Naive B cell (primary cell): ENCODE data around the gene CYP4F2. TPM values are rescaled to one million over a fixed set of nuclear protein-coding genes. Genes with fewer than 3 reads are reported as not detected.
"Not testable (repeated sequence)": the region's sequence is repeated elsewhere in the genome, so short reads cannot be mapped to it uniquely, and the experiment has no call there.

Experiments used
- ATAC-seq, 2 donors: fragments of 150-1000 bp; cut with Tn5 transposase; 2 replicates each; pipeline ENCODE4 v1.10.0; 2021; ENCODE audit warnings: low read depth in 2 of 2, mild to moderate bottlenecking in 2 of 2, moderate library complexity in 2 of 2
- DNase-seq: peaks from one replicate; pipeline ENCODE4 v3.0.0; 2022
- H3K27ac Mint-ChIP-seq, 6 donors: one replicate each; pipeline ENCODE4 v1.8.0; 2020 to 2022; ENCODE audit warnings: mild to moderate bottlenecking in 6 of 6, mixed read lengths in 6 of 6, moderate library complexity in 5 of 6, inconsistent platforms in 2 of 6
- H3K27me3 Mint-ChIP-seq, 3 donors: one replicate each; pipeline ENCODE4 v1.8.0; 2021 to 2022; ENCODE audit warnings: mixed read lengths in 3 of 3, mild to moderate bottlenecking in 1 of 3
- H3K36me3 Mint-ChIP-seq, 2 donors: one replicate each; pipeline ENCODE4 v1.8.0; 2020 to 2022; ENCODE audit warnings: mixed read lengths in 2 of 2, inconsistent platforms in 1 of 2, mild to moderate bottlenecking in 1 of 2
- H3K4me1 Mint-ChIP-seq, 3 donors: one replicate each; pipeline ENCODE4 v1.8.0; 2020 to 2022; ENCODE audit warnings: mixed read lengths in 3 of 3, inconsistent platforms in 1 of 3, mild to moderate bottlenecking in 1 of 3, moderate library complexity in 1 of 3
- H3K4me3 Mint-ChIP-seq, 8 donors: one replicate each; pipeline ENCODE4 v1.8.0; 2020 to 2022; ENCODE audit warnings: mild to moderate bottlenecking in 8 of 8, mixed read lengths in 8 of 8, moderate library complexity in 8 of 8, inconsistent platforms in 2 of 8
- H3K9me3 Mint-ChIP-seq, 7 donors: one replicate each; pipeline ENCODE4 v1.8.0; 2020 to 2022; ENCODE audit warnings: mixed read lengths in 7 of 7, mild to moderate bottlenecking in 5 of 7, inconsistent platforms in 2 of 7, moderate library complexity in 1 of 7
- polyA plus RNA-seq, 6 donors: library from polyadenylated mRNA; unstranded; fragments of 300-500 nt; fragmentation: Illumina TruSeq; gene quantifications; one replicate each; pipeline ENCODE4 v1.2.3, GENCODE V29; 2021; ENCODE audit warnings: low read depth in 6 of 6

The CYP4F2 gene
- polyA plus RNA-seq, 6 donors from 2014 or later = not detected

GRCh38 chr19:15894359-15894758 lies 3.5 kb downstream of the CYP4F2 start:
- ATAC-seq = no peak
- DNase-seq = no peak
- Mint-ChIP-seq H3K4me3 (no peak overlapping the region), H3K36me3 (peaks cover 0 to 5% of the 10 kb centered on the region in 2 donors), H3K27ac (no peak overlapping the region), H3K4me1 (no peaks in the 10 kb centered on the region), H3K9me3 (peaks cover 0 to 6% (median 0%) of the 10 kb centered on the region in 7 donors), H3K27me3 (peaks cover 27 to 35% (median 31%) of the 10 kb centered on the region in 3 donors)

- H3K9me3 Mint-ChIP-seq = peaks cover 0 to 6% (median 0%) of the 10 kb centered on the region in 7 donors
- no peak overlapping the region for H3K4me3 Mint-ChIP-seq
- peaks cover 0 to 5% of the 10 kb centered on the region in 2 donors for H3K36me3 Mint-ChIP-seq
- no peak overlapping the region for H3K27ac Mint-ChIP-seq
- DNase-seq (no peak), ATAC-seq (no peak)
- H3K4me1 Mint-ChIP-seq = no peaks in the 10 kb centered on the region
- H3K27me3 Mint-ChIP-seq = peaks cover 27 to 34% (median 27%) of the 10 kb centered on the region in 3 donors
Observed at GRCh38 chr19:15893477-15893876, 4.4 kb downstream of the CYP4F2 start.

- H3K4me3 Mint-ChIP-seq = no peak overlapping the region
- no peaks in the 10 kb centered on the region for H3K4me1 Mint-ChIP-seq
- H3K36me3 Mint-ChIP-seq = peaks cover 0 to 5% of the 10 kb centered on the region in 2 donors
- ATAC-seq (no peak), DNase-seq (no peak)
- peaks cover 15 to 23% (median 20%) of the 10 kb centered on the region in 3 donors for H3K27me3 Mint-ChIP-seq
- H3K27ac Mint-ChIP-seq = no peak overlapping the region
- peaks cover 0 to 6% (median 0%) of the 10 kb centered on the region in 7 donors for H3K9me3 Mint-ChIP-seq
Observed at GRCh38 chr19:15892012-15892411, 5.9 kb downstream of the CYP4F2 start.

- H3K9me3 Mint-ChIP-seq = peaks cover 0 to 6% (median 0%) of the 10 kb centered on the region in 7 donors
- no peak for ATAC-seq
- H3K4me3 Mint-ChIP-seq = no peak overlapping the region
- H3K27ac Mint-ChIP-seq = no peak overlapping the region
- H3K4me1 Mint-ChIP-seq = no peaks in the 10 kb centered on the region
- DNase-seq = no peak
- peaks cover 0 to 5% of the 10 kb centered on the region in 2 donors for H3K36me3 Mint-ChIP-seq
- peaks cover 9 to 17% (median 14%) of the 10 kb centered on the region in 3 donors for H3K27me3 Mint-ChIP-seq
Observed at GRCh38 chr19:15891434-15891833, 6.4 kb downstream of the CYP4F2 start.

- H3K27ac Mint-ChIP-seq, ATAC-seq, DNase-seq, H3K27me3 Mint-ChIP-seq, H3K36me3 Mint-ChIP-seq, H3K4me1 Mint-ChIP-seq, H3K9me3 Mint-ChIP-seq, H3K4me3 Mint-ChIP-seq: not testable (repeated sequence)
Observed at GRCh38 chr19:15889339-15889738, 8.5 kb downstream of the CYP4F2 start.

GRCh38 chr19:15885919-15886318 lies 12.0 kb downstream of the CYP4F2 start:
- Mint-ChIP-seq H3K4me1 (no peaks in the 10 kb centered on the region), H3K9me3 (peaks cover 0 to 2% (median under 1%) of the 10 kb centered on the region in 7 donors)
- ATAC-seq = no peak

GRCh38 chr19:15885167-15885566 lies 12.7 kb downstream of the CYP4F2 start:
- Mint-ChIP-seq H3K27ac (peak overlapping the region in 1 of 6 donors; percentile 10), H3K36me3 (no peaks in the 10 kb centered on the region), H3K9me3 (peaks cover 0 to 5% (median 3%) of the 10 kb centered on the region in 7 donors), H3K4me1 (no peaks in the 10 kb centered on the region), H3K27me3 (peaks cover 14 to 22% (median 16%) of the 10 kb centered on the region in 3 donors), H3K4me3 (no peak overlapping the region)
- DNase-seq (no peak), ATAC-seq (no peak)

More at GRCh38 chr19:15885919-15886318, 12.0 kb downstream of the CYP4F2 start:
- no peak for DNase-seq
- H3K4me3 Mint-ChIP-seq = no peak overlapping the region
- no peaks in the 10 kb centered on the region for H3K36me3 Mint-ChIP-seq
- H3K27ac Mint-ChIP-seq = no peak overlapping the region
- peaks cover 11 to 17% (median 11%) of the 10 kb centered on the region in 3 donors for H3K27me3 Mint-ChIP-seq

- not testable (repeated sequence) for DNase-seq, H3K9me3 Mint-ChIP-seq, H3K4me3 Mint-ChIP-seq, H3K4me1 Mint-ChIP-seq, ATAC-seq, H3K27ac Mint-ChIP-seq, H3K36me3 Mint-ChIP-seq
- H3K27me3 Mint-ChIP-seq = peaks cover 14 to 33% (median 27%) of the 10 kb centered on the region in 3 donors
Observed at GRCh38 chr19:15883329-15883728, 14.5 kb downstream of the CYP4F2 start.

- peaks cover 0 to 7% of the 10 kb centered on the region in 2 donors for H3K36me3 Mint-ChIP-seq
- peaks cover 0 to 32% (median 30%) of the 10 kb centered on the region in 3 donors for H3K4me1 Mint-ChIP-seq
- peaks cover 0 to 26% (median 12%) of the 10 kb centered on the region in 7 donors for H3K9me3 Mint-ChIP-seq
- peak overlapping the region in 1 of 8 donors; percentile 35 for H3K4me3 Mint-ChIP-seq
- DNase-seq = no peak
- ATAC-seq = no peak
- H3K27ac Mint-ChIP-seq = no peak overlapping the region
- peaks cover 28 to 43% (median 30%) of the 10 kb centered on the region in 3 donors for H3K27me3 Mint-ChIP-seq
Observed at GRCh38 chr19:15874821-15875474, 22.9 kb downstream of the CYP4F2 start.

GRCh38 chr19:15873771-15874170 lies 24.1 kb downstream of the CYP4F2 start:
- not testable (repeated sequence) for H3K27ac Mint-ChIP-seq, DNase-seq, ATAC-seq, H3K36me3 Mint-ChIP-seq
- H3K4me1 Mint-ChIP-seq = peaks cover 0 to 40% (median 40%) of the 10 kb centered on the region in 3 donors
- H3K9me3 Mint-ChIP-seq = peaks cover 0 to 26% (median 12%) of the 10 kb centered on the region in 7 donors
- H3K27me3 Mint-ChIP-seq = peaks cover 20 to 42% (median 28%) of the 10 kb centered on the region in 3 donors
- H3K4me3 Mint-ChIP-seq = peak overlapping the region in 2 of 8 donors; percentile 17 to 48

GRCh38 chr19:15871570-15871969 lies 26.3 kb downstream of the CYP4F2 start:
- peaks cover 0 to 40% (median 40%) of the 10 kb centered on the region in 3 donors for H3K4me1 Mint-ChIP-seq
- H3K4me3 Mint-ChIP-seq = peak overlapping the region in 7 of 8 donors; percentile 29 to 82 (median 68)
- no peak for DNase-seq
- peak; percentile 42 to 75 for ATAC-seq
- H3K27ac Mint-ChIP-seq = peak overlapping the region in 1 of 6 donors; percentile 30
- H3K36me3 Mint-ChIP-seq = peaks cover 0 to 7% of the 10 kb centered on the region in 2 donors
- H3K27me3 Mint-ChIP-seq = peaks cover 11 to 29% (median 15%) of the 10 kb centered on the region in 3 donors
- H3K9me3 Mint-ChIP-seq = peaks cover 0 to 17% (median 12%) of the 10 kb centered on the region in 7 donors

- peak overlapping the region in 1 of 6 donors; percentile 78 for H3K27ac Mint-ChIP-seq
Observed at GRCh38 chr19:15869873-15870272, 28.0 kb downstream of the CYP4F2 start.

GRCh38 chr19:15869109-15869555 lies 28.7 kb downstream of the CYP4F2 start:
- peak overlapping the region in 1 of 8 donors; percentile 37 for H3K4me3 Mint-ChIP-seq
- H3K9me3 Mint-ChIP-seq = peaks cover 0 to 8% (median 5%) of the 10 kb centered on the region in 7 donors
- peak in 1 of 2 donors; percentile 40 for ATAC-seq
- peaks cover 0 to 7% of the 10 kb centered on the region in 2 donors for H3K36me3 Mint-ChIP-seq
- peaks cover 0 to 36% (median 29%) of the 10 kb centered on the region in 3 donors for H3K4me1 Mint-ChIP-seq
- H3K27ac Mint-ChIP-seq = peak overlapping the region in 3 of 6 donors; percentile 48 to 88 (median 78)
- peaks cover 0 to 22% (median 4%) of the 10 kb centered on the region in 3 donors for H3K27me3 Mint-ChIP-seq
- DNase-seq = peak; percentile 6

More at GRCh38 chr19:15869873-15870272, 28.0 kb downstream of the CYP4F2 start:
- peak overlapping the region in 2 of 8 donors; percentile 21 to 59 for H3K4me3 Mint-ChIP-seq
- ATAC-seq = no peak
- peaks cover 0 to 7% of the 10 kb centered on the region in 2 donors for H3K36me3 Mint-ChIP-seq
- H3K4me1 Mint-ChIP-seq = peaks cover 0 to 40% (median 30%) of the 10 kb centered on the region in 3 donors
- peaks cover 0 to 13% (median 10%) of the 10 kb centered on the region in 7 donors for H3K9me3 Mint-ChIP-seq
- DNase-seq = no peak
- peaks cover 0 to 20% (median 9%) of the 10 kb centered on the region in 3 donors for H3K27me3 Mint-ChIP-seq
